Activated T-helper 9 cell treated with anti-CD3 and anti-CD28 coated beads, Interleukin-2, amount 50 U/mL, for 16 hours (primary cell): Measurements from ENCODE around the gene ERI3.

Experiments
- DNase-seq: peaks from one replicate; pipeline ENCODE4 v3.0.0-alpha.2; 2020; ENCODE audit warnings: low read depth

Gene ERI3

DNA sequence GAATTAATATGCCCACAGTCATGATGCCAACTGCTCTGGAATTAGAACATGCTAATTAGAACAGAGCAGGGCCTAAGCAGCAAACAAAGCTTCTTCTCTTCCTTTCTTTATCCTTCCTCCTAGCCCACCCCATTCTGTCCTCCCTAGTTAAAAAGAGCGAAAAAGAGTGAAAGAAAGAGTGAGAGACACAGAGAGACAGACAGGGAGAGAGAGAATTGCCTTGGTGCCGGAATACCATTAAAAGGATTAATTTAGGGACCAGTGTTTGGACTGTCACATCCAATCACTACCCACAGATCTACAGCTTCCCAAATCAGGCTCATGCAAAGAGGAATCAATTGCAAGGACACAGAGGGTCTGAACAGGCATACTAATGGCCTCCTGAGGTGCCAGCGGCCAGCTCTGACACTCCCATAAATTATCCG is 7.0 kb downstream of the ERI3 start:
- DNase-seq = no peak

DNA sequence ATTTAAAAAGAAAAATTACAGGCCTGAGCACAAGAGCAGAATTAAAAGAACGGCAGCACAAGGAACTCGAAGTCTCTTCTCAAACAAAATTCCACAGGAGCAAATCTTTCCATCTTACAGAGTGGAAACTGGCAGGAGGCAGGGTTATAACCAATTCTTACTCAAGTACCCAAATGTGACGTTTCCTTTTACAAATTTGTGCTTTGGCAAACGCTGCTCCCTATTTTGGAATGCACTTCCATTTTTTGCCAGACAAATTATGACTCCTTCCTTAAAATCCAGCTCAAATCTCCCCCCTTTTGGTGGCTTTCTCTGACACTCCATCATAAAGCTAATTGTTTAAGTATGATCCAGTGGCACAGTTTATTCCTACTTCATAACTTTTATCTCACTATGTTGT is 7.8 kb downstream of the ERI3 start:
- no peak for DNase-seq

- no peak for DNase-seq
These were observed 8.2 kb downstream of the ERI3 start for GRCh38 chr1:44346878-44347277.

GRCh38 chr1:44346184-44346583 is 8.9 kb downstream of the ERI3 start:
- DNase-seq = no peak

GRCh38 chr1:44345187-44345775 is 9.8 kb downstream of the ERI3 start:
- no peak for DNase-seq

DNA sequence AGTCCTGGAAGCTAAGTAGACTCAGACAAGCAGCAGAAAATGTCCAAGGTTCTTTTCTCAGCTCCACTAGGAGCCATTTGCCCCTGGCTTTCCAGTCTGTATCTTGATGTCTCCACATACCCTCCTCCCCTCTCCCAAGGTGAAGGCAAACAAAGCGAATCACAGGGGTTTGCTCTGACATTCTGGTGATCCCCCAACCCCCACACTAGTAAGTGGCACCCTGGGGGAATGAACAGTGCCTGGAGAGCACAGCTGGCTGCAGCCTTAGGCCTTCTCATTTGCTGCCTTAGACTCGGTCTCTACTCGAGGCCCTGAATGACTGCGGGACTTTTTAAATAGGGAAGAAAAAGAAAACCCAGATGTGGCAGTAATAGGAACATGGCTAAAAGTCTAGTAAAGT is 15.3 kb downstream of the ERI3 start:
- DNase-seq = no peak

- DNase-seq = no peak
These were observed 16.9 kb downstream of the ERI3 start for GRCh38 chr1:44338136-44338535.

DNA sequence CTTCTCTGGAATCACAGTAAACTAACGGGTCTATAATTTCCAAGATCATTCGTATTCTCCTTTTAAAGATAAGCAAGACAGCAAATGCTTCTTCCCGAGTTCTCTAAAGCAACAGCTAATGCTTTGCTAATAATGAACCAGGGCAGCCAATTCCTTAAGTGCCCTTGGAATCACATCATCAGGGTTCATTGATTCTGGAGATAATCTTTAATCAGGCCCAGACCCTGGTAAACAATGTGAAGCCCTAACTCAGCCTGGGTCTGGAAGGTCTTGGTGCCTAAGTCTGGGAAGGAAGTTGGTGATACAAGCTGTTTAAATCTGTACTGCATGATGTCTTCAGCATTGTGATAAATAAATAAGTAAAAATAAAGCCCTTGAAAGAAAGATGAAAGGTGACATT is 18.4 kb downstream of the ERI3 start:
- DNase-seq = no peak

GRCh38 chr1:44334968-44335367 is 20.1 kb downstream of the ERI3 start:
- DNase-seq = no peak

GRCh38 chr1:44333376-44333775 is 21.7 kb downstream of the ERI3 start:
- DNase-seq = no peak

DNA sequence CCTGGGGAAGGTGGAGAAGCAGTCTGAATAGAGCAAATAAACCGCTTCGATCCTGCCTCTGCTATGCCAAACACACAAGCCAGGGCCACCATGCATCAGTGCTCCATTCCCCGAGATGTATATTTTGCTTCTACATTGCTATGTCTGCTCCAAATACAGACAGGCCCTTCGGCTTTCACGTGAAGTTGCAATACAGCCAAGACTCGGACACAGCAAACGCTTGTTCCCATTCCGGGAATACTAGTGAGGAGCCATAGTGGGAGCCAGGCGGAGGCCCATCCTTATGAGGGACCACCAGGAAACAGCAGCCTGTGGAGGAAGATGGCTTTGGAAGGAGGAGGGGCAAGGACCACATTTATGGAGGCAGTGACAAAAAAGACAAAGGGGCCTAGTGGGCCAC is 22.6 kb downstream of the ERI3 start:
- DNase-seq = no peak

- DNase-seq = no peak
These were observed 24.1 kb downstream of the ERI3 start for GRCh38 chr1:44330935-44331334.

- DNase-seq = no peak
These were observed 26.2 kb downstream of the ERI3 start for GRCh38 chr1:44328671-44329416.

DNA sequence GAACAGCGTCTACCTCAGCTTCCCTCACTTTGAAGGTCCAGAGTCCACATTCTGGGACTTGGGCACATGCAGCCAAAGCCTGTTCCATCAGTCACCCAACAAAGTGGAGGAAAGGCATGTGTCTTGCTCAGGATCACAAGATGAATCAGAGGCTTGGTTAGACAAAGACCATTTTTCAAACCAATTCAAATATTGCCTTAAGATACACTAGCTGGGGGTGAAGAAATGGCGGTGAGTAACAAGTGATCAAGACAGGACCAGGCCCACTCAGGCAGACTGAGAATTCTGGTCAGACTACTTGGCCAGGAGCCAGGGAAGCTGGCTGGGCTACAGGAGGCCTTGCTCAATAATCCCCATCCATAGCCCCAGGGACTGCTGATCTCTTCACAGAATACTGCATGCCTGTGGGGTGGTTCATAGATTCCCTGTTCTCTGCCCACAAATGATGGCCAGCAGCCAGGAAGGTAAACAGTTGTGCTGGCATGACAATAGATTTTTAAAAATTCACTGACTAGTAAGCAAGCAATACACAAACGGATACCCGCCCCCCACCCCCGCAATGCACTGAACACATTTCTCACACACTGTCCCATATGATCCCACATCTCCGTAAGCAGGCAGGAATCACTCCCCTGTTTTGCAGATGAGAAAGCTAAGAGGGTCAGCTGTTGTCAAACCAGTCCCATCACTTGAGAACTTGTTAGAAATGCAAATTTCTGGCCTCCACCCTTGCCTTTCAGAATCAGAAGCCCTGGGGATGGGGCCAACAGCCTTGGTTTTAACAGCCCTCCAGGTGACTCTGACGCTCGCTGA is 27.2 kb downstream of the ERI3 start:
- no peak for DNase-seq

DNA sequence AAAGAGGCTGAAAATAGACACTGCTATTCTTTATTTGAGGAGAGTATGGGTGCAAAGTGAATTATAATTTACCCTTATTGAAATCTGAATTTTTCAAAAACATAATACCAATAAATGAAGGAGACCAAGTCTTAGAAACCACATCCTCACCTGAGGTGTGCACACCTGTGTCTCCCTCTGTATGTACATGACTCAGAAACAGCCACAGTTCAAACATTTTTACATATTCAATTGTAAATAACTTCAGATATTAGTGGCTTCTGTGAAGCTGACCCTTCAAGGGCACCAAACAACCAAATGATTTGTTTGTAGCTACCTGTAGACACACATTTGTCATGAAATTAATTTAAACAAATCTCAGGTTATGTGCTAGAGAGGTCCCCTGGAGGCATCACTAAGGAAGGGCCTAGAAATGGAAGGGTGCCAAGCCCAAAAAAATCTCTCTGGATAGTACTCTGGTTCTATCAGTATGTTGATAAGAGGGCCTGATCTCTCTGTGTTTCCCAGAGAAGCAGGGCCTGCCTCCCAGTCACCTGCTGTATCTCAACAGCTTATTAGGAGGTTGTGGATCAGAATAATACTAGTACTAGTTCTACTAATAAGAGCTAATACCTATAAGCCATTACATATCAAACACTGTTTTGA is 28.1 kb downstream of the ERI3 start:
- no peak for DNase-seq

DNA sequence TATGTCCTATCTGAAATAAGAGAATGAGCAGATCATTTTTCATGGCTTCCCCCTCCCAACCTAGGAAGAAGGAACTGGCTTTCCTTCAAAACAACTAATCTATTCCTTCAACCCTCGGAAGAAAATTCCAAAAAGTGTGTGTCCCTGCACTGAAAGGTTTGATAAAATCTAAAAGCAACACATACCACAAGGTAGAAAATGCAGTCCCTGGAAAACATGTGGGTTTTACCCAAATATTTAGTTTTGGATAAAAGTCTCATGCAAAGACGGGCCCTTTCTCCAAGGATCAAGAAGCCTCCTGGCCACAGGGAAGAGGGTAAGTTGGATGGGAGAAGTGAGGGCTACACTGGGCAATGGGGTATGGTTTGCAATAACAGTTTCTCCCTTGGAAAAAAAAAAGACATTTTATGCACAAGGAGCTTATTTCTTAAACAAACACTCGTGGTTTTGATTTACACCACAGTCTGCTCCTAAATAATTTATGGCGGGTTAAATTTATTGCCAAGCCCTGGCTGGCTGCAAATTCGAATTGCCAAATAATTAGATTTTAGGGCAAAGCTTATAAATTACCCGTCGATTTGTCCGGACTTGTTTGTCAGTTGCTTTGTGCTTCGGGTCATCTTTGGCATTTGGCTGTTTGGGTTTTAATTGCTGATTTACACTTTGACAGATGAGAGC is 28.9 kb downstream of the ERI3 start:
- DNase-seq = no peak

DNA sequence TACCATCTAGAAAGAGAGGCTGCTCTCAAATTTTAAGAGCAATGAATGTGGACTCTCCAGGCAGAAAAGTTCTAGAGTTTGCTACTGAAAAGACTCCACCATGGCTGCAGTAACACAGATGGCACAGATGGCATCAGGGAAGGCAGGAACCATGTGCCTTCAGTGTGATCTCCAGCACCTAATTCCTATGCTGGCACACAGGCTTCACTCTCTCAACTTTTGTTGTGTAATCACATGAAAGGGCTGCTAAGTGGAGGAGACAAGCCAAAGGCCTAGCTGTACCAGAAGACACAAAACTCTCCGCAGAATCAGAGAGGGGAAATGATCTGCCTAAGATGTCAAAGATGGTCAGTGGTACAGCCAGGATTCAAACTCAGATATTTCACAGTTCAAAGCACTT is 31.1 kb downstream of the ERI3 start:
- DNase-seq = no peak

DNA sequence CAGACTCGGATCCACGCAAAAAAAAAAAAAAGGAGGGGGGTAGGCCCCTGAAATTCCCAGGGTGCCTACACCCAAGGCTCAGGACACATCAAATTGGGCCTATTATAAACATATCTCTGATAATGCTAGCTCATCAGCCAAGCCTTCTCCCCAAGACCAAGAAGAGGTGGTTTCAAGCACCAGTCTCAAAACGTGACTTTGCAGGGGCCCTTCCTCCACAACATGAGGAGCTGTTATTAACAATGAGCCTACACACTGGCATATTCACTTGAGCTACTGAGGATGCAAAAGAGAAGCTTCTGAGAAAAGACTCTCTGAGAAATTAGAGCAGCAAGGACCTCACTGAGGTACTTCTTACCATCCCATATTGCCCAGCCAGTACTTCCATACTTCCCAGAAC is 32.7 kb downstream of the ERI3 start:
- DNase-seq = no peak

DNA sequence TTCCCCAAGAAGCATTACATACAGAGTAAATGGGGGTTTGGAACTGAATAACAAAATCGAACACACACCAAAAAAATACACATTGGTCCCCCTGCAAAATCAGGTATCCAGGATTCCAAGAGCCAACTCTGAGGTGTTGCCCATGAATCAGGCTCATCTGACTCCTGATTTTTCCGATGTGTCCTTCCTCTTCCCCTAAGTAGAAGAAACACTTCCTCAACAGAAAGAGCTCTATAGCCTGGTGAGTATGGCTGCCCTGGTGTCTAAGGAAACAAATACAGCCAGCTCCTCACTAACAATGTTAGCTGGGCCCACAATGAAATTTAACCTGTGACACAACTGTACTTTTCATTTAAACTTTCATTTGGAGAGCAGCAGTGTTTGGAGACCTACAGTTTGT is 33.6 kb downstream of the ERI3 start:
- no peak for DNase-seq

- peak; percentile 9 for DNase-seq
These were observed 36.7 kb downstream of the ERI3 start for GRCh38 chr1:44318097-44319088.

DNA sequence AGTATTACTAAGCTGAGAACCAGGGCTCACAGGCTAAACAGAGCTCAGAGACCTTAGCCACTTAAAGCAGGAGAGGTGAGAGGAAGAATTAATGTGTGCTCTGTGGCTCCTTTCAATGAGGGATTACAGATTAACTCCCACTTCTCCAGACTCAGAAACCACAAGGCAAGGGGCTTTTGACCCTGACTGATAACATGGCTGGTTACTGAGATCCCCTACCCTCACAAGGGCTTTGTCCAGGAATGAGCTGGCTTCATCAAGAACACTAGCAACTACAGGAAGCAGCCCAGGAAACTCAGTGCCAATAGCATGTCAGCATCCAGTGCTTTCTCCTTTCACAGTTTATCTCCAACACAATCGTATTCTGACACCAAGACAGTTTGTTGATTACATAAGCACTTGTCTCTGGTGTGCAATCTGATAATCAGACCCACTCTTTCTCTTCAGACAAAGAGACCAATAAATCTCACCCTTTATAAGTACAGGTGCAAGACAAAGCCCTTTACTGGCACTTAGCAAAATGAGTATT is 38.8 kb downstream of the ERI3 start:
- no peak for DNase-seq
